ENCODE data around the gene BACH2. TPM values are rescaled to one million over a fixed set of nuclear protein-coding genes. Genes with fewer than 3 reads are reported as not detected.

Gene BACH2
- total and polyA plus RNA-seq, 9 of the 15 experiments (the other 6 are each of a cell fraction or from before 2014, with no cell fraction given), result 0.06 to 3.1 (median 0.59) TPM

DNA sequence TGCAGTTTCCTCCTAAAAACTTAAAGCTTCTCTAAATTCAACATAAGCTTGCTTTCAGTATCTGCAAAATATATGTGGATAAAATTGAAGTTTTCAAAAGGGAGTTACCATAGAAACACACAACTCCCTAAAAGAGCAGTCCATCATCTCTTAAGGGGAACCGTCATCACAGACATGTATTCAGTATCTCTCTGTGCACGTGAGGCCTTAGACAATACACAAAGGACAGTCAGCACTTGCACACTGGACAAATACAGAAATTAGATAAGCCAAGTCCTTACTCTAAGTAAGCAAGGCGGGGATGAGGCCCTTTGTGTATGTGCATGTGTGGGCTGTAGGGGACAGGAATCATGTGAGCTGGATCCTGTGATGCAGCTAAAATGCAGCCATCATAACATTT, 136.6 kb downstream of the BACH2 start (continued):
- TF ChIP-seq, protein P1, sequence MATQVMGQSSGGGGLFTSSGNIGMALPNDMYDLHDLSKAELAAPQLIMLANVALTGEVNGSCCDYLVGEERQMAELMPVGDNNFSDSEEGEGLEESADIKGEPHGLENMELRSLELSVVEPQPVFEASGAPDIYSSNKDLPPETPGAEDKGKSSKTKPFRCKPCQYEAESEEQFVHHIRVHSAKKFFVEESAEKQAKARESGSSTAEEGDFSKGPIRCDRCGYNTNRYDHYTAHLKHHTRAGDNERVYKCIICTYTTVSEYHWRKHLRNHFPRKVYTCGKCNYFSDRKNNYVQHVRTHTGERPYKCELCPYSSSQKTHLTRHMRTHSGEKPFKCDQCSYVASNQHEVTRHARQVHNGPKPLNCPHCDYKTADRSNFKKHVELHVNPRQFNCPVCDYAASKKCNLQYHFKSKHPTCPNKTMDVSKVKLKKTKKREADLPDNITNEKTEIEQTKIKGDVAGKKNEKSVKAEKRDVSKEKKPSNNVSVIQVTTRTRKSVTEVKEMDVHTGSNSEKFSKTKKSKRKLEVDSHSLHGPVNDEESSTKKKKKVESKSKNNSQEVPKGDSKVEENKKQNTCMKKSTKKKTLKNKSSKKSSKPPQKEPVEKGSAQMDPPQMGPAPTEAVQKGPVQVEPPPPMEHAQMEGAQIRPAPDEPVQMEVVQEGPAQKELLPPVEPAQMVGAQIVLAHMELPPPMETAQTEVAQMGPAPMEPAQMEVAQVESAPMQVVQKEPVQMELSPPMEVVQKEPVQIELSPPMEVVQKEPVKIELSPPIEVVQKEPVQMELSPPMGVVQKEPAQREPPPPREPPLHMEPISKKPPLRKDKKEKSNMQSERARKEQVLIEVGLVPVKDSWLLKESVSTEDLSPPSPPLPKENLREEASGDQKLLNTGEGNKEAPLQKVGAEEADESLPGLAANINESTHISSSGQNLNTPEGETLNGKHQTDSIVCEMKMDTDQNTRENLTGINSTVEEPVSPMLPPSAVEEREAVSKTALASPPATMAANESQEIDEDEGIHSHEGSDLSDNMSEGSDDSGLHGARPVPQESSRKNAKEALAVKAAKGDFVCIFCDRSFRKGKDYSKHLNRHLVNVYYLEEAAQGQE (IDR thresholded peaks at IDR 0.05; ENCODE audit: borderline replicate concordance), result peak; percentile 60
- TF ChIP-seq, protein P1 (CRISPR knock-in tag; IDR thresholded peaks at IDR 0.05; ENCODE audit: low read depth), result peak; percentile 42; the same call in 1 of the 2 replicates
- no peak for TF ChIP-seq ILF3 (IDR thresholded peaks at IDR 0.05; ENCODE audit: borderline replicate concordance)
- TF ChIP-seq ARID1B (IDR thresholded peaks at IDR 0.05), result peak; percentile 30; the same call in 1 of the 2 replicates
- TF ChIP-seq HEY1 (CRISPR knock-in tag; IDR thresholded peaks at IDR 0.05; ENCODE audit: borderline replicate concordance), result 0 out of 2 replicates have a peak, but pooled peaks have one; percentile 26
- TF ChIP-seq GABPB1 (CRISPR knock-in tag; IDR thresholded peaks at IDR 0.05), result 0 out of 2 replicates have a peak, but pooled peaks have one; percentile 21
- no peak for TF ChIP-seq SP2 (IDR thresholded peaks at IDR 0.05; ENCODE audit: extremely low read depth, low read depth, low read length, poor library complexity, severe bottlenecking)
- no peak for TF ChIP-seq ZNF311 (CRISPR knock-in tag; IDR thresholded peaks at IDR 0.05)
- no peak for TF ChIP-seq NELFE (IDR thresholded peaks at IDR 0.05; ENCODE audit: insufficient read depth, insufficient read length)
- no peak for TF ChIP-seq TAF1 (IDR thresholded peaks at IDR 0.05; ENCODE audit: control insufficient read depth, extremely low read depth, insufficient read depth, low read length, severe bottlenecking)
- peak; percentile 40 for TF ChIP-seq ZFX (CRISPR knock-in tag; IDR thresholded peaks at IDR 0.05)
- TF ChIP-seq, protein P2, sequence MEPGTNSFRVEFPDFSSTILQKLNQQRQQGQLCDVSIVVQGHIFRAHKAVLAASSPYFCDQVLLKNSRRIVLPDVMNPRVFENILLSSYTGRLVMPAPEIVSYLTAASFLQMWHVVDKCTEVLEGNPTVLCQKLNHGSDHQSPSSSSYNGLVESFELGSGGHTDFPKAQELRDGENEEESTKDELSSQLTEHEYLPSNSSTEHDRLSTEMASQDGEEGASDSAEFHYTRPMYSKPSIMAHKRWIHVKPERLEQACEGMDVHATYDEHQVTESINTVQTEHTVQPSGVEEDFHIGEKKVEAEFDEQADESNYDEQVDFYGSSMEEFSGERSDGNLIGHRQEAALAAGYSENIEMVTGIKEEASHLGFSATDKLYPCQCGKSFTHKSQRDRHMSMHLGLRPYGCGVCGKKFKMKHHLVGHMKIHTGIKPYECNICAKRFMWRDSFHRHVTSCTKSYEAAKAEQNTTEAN (CRISPR knock-in tag; IDR thresholded peaks at IDR 0.05), result peak; percentile 60; the same call in 1 of the 2 replicates
- TF ChIP-seq CCAR2 (IDR thresholded peaks at IDR 0.05; ENCODE audit: low read depth, low read length), result no peak
- TF ChIP-seq, protein P3, sequence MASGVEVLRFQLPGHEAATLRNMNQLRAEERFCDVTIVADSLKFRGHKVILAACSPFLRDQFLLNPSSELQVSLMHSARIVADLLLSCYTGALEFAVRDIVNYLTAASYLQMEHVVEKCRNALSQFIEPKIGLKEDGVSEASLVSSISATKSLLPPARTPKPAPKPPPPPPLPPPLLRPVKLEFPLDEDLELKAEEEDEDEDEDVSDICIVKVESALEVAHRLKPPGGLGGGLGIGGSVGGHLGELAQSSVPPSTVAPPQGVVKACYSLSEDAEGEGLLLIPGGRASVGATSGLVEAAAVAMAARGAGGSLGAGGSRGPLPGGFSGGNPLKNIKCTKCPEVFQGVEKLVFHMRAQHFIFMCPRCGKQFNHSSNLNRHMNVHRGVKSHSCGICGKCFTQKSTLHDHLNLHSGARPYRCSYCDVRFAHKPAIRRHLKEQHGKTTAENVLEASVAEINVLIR (CRISPR knock-in tag; IDR thresholded peaks at IDR 0.05), result peak; percentile 27; the same call in 1 of the 2 replicates
- no peak for TF ChIP-seq ZZZ3 (IDR thresholded peaks at IDR 0.05)
- TF ChIP-seq CBFA2T2 (conservative IDR thresholded peaks at IDR 0.05), result 0 out of 2 replicates have a peak, but pooled peaks have one; percentile 33

All from K562 (cell line).